ENCODE data around the gene TM2D1. TPM values are rescaled to one million over a fixed set of nuclear protein-coding genes. Genes with fewer than 3 reads are reported as not detected.

Gene TM2D1
- total and polyA plus RNA-seq, 10 of the 15 experiments (the other 5 are each of a cell fraction or from before 2014, with no cell fraction given), result 21.0 to 46.6 (median 36.7) TPM

DNA sequence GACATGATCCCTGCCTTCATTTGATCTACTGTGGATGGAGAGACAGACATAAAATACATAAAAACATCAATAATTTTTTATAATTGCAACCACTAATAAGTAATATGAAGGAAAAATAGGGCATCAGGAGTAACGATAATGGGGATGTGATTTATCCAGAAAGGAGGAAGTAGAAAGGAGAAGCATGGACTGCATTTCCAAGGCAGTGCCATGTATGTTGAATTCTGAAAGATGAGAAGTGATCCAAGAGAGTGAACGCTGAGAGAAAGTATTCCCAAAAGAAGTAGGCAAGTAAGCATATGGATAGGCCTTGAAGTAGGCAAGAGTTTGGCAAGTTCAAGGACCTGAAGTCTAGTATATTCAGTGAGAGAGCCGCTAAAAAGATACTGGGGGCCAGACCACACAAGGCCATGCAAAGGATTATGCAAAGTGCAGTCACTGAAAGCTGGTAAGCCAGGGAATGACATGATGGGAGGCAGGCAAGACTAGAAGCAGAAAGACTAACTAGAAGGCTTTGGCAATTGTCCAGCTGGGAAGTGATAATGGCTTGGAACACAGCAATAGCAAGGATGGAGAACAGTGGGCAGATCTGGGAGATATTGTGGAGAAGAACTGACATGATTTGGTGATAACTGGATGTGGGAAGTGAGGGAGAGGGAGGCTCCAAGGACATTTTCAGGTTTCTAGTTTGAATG is 85.9 kb downstream of the TM2D1 start (continued):
- no peak for TF ChIP-seq POLR2A (IDR thresholded peaks at IDR 0.05; ENCODE audit: low read depth, low read length)
- TF ChIP-seq, protein P1, sequence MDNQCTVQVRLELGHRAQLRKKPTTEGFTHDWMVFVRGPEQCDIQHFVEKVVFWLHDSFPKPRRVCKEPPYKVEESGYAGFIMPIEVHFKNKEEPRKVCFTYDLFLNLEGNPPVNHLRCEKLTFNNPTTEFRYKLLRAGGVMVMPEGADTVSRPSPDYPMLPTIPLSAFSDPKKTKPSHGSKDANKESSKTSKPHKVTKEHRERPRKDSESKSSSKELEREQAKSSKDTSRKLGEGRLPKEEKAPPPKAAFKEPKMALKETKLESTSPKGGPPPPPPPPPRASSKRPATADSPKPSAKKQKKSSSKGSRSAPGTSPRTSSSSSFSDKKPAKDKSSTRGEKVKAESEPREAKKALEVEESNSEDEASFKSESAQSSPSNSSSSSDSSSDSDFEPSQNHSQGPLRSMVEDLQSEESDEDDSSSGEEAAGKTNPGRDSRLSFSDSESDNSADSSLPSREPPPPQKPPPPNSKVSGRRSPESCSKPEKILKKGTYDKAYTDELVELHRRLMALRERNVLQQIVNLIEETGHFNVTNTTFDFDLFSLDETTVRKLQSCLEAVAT (IDR thresholded peaks at IDR 0.05), result no peak
- TF ChIP-seq EED (IDR thresholded peaks at IDR 0.05; ENCODE audit: low read depth), result no peak
- TF ChIP-seq CEBPB (IDR thresholded peaks at IDR 0.05; ENCODE audit: borderline replicate concordance in 1 of 2, low read depth in 2 of 2, low read length in 2 of 2), result no peak
- TF ChIP-seq, protein P2, sequence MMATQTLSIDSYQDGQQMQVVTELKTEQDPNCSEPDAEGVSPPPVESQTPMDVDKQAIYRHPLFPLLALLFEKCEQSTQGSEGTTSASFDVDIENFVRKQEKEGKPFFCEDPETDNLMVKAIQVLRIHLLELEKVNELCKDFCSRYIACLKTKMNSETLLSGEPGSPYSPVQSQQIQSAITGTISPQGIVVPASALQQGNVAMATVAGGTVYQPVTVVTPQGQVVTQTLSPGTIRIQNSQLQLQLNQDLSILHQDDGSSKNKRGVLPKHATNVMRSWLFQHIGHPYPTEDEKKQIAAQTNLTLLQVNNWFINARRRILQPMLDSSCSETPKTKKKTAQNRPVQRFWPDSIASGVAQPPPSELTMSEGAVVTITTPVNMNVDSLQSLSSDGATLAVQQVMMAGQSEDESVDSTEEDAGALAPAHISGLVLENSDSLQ (IDR thresholded peaks at IDR 0.05), result no peak

DNA sequence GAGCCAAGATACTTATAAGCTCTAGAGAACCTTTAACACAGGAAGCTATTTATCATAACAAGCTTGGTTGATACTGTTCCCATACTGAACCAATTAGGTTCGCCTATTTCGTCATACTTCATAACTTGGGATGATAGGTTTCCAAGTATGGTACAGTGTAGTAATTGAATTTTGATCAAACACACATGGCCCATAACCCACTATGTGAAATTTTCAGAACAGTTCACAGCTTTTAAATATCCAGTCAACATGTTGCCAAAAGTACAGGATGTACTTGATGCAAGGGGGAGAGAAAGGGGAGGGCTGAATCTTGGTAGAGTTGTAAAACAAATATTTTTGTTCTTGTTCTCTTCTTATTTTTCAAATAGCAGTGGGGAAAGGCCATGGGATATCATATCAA is 86.6 kb downstream of the TM2D1 start:
- H2AFZ ChIP-seq (ENCODE audit: control insufficient read depth, low read depth, low read length), result no peak overlapping the region
- ChIA-PET CTCF (no interaction called here), SMC1A (ENCODE audit: uncharacterized antibody, unreplicated experiment) (no interaction called here), POLR2A (no interaction called here), RAD21 (ENCODE audit: unreplicated experiment) (no interaction called here)
- FAIRE-seq, result no peak
- 60% methylated on average over 2 of the region's 2 CpGs for WGBS (ENCODE audit: insufficient coverage, insufficient replicate concordance, low lambda C conversion rate, missing lambda C conversion rate)
- no peaks in the 10 kb centered on the region for H3K36me3 ChIP-seq (ENCODE audit: control insufficient read depth in 2 of 2, insufficient read depth in 2 of 2, low read length in 1 of 2)
- DNase-seq (ENCODE audit: low read depth, low spot score), result no peak
- no peaks in the 10 kb centered on the region for H3K9me3 ChIP-seq (replicated peaks; ENCODE audit: control insufficient read depth, insufficient read depth, low read length)
- H3K9ac ChIP-seq (ENCODE audit: control insufficient read depth, insufficient read depth, low read length), result no peak overlapping the region
- no peaks in the 10 kb centered on the region for H3K79me2 ChIP-seq (ENCODE audit: control insufficient read depth, insufficient read depth, low read length)
- TF ChIP-seq ATF7 (IDR thresholded peaks at IDR 0.05; ENCODE audit: low read depth) (no peak), NBN (IDR thresholded peaks at IDR 0.05) (no peak), POLR2A (IDR thresholded peaks at IDR 0.05; ENCODE audit: low read depth, low read length) (no peak), TBL1XR1 (IDR thresholded peaks at IDR 0.05; ENCODE audit: low read depth, low read length) (no peak)
- TF ChIP-seq, protein P3, sequence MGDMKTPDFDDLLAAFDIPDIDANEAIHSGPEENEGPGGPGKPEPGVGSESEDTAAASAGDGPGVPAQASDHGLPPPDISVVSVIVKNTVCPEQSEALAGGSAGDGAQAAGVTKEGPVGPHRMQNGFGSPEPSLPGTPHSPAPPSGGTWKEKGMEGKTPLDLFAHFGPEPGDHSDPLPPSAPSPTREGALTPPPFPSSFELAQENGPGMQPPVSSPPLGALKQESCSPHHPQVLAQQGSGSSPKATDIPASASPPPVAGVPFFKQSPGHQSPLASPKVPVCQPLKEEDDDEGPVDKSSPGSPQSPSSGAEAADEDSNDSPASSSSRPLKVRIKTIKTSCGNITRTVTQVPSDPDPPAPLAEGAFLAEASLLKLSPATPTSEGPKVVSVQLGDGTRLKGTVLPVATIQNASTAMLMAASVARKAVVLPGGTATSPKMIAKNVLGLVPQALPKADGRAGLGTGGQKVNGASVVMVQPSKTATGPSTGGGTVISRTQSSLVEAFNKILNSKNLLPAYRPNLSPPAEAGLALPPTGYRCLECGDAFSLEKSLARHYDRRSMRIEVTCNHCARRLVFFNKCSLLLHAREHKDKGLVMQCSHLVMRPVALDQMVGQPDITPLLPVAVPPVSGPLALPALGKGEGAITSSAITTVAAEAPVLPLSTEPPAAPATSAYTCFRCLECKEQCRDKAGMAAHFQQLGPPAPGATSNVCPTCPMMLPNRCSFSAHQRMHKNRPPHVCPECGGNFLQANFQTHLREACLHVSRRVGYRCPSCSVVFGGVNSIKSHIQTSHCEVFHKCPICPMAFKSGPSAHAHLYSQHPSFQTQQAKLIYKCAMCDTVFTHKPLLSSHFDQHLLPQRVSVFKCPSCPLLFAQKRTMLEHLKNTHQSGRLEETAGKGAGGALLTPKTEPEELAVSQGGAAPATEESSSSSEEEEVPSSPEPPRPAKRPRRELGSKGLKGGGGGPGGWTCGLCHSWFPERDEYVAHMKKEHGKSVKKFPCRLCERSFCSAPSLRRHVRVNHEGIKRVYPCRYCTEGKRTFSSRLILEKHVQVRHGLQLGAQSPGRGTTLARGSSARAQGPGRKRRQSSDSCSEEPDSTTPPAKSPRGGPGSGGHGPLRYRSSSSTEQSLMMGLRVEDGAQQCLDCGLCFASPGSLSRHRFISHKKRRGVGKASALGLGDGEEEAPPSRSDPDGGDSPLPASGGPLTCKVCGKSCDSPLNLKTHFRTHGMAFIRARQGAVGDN (IDR thresholded peaks at IDR 0.05), result no peak
- H3K4me2 ChIP-seq (ENCODE audit: control insufficient read depth, insufficient read depth), result no peak overlapping the region
- in situ Hi-C loops (cut with MboI) (no loop called here), intact Hi-C loops (cut with micrococcal nuclease; ENCODE audit: unreplicated experiment) (no loop called here)
- 0 out of 2 replicates have a peak, but pooled peaks cover 4% of the 10 kb centered on the region for H3K4me1 ChIP-seq (ENCODE audit: control insufficient read depth, insufficient read depth, low read length)
- no peak for ATAC-seq
- no peaks in the 10 kb centered on the region; a peak in 1 of 4 replicates for H3K27me3 ChIP-seq (replicated peaks in 1 of 2; ENCODE audit: control insufficient read depth in 2 of 2, insufficient read depth in 2 of 2, low read length in 1 of 2)
- H4K20me1 ChIP-seq (ENCODE audit: control insufficient read depth, insufficient read depth), result no peaks in the 10 kb centered on the region
- no peak overlapping the region for H3K27ac ChIP-seq (ENCODE audit: control insufficient read depth, insufficient read depth)
- H3K4me3 ChIP-seq, result no peak overlapping the region
- no TSS peak for BruUV-seq (replicated peaks)

Data from GM12878 (cell line).